GM12865 (cell line): ENCODE results near the gene MBOAT1.

Experiments
- DNase-seq: peaks from one replicate; pipeline ENCODE4 v3.0.0; 2010; ENCODE audit warnings: low read depth
- H3K4me3 ChIP-seq: 2 replicates; pipeline ENCODE4 v1.5.1; 2011; ENCODE audit warnings: mild to moderate bottlenecking, low read depth, low read length, control low read depth
- TF ChIP-seq, protein P1 (sequence below): IDR thresholded peaks from 2 replicates; pipeline ENCODE4 v1.5.1; 2011; ENCODE audit warnings: low read length, control low read depth, low read depth, inconsistent platforms; ENCODE audit not compliant: insufficient read depth; ENCODE audit errors: missing control alignments

MBOAT1 gene

GRCh38 chr6:20197251-20197650, 15.0 kb downstream of the MBOAT1 start:
- no peak overlapping the region for H3K4me3 ChIP-seq
- TF ChIP-seq, protein P1, sequence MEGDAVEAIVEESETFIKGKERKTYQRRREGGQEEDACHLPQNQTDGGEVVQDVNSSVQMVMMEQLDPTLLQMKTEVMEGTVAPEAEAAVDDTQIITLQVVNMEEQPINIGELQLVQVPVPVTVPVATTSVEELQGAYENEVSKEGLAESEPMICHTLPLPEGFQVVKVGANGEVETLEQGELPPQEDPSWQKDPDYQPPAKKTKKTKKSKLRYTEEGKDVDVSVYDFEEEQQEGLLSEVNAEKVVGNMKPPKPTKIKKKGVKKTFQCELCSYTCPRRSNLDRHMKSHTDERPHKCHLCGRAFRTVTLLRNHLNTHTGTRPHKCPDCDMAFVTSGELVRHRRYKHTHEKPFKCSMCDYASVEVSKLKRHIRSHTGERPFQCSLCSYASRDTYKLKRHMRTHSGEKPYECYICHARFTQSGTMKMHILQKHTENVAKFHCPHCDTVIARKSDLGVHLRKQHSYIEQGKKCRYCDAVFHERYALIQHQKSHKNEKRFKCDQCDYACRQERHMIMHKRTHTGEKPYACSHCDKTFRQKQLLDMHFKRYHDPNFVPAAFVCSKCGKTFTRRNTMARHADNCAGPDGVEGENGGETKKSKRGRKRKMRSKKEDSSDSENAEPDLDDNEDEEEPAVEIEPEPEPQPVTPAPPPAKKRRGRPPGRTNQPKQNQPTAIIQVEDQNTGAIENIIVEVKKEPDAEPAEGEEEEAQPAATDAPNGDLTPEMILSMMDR = no peak
- no peak for DNase-seq

- H3K4me3 ChIP-seq = no peak overlapping the region
- TF ChIP-seq, protein P1 = no peak
- no peak for DNase-seq
These were observed 19.6 kb downstream of the MBOAT1 start for GRCh38 chr6:20192625-20193024.

- TF ChIP-seq, protein P1 = no peak
- no peak for DNase-seq
- no peak overlapping the region for H3K4me3 ChIP-seq
These were observed 20.3 kb downstream of the MBOAT1 start for GRCh38 chr6:20191992-20192391.

GRCh38 chr6:20188630-20189075, 23.6 kb downstream of the MBOAT1 start:
- TF ChIP-seq, protein P1 = no peak
- no peak for DNase-seq
- H3K4me3 ChIP-seq = no peak overlapping the region

- TF ChIP-seq, protein P1 = no peak
- no peak overlapping the region for H3K4me3 ChIP-seq
- DNase-seq = no peak
These were observed 25.3 kb downstream of the MBOAT1 start for GRCh38 chr6:20186981-20187380.

DNA sequence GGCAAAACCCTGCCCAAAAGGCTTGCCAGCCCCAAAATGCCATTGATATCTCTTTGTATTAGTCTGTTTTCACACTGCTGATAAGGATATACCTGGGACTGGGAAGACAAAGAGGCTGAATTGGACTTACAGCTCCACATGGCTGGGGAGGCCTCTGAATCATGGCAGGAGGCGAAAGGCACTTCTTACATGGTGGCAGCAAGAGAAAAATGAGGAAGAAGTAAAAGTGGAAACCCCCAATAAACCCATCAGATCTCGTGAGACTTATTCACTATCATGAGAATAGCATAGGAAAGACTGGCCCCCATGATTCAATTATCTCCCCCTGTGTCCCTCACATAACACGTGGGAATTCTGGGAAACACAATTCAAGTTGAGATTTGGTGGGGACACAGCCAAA, 28.6 kb downstream of the MBOAT1 start:
- no peak overlapping the region for H3K4me3 ChIP-seq
- DNase-seq = no peak
- TF ChIP-seq, protein P1 = no peak

DNA sequence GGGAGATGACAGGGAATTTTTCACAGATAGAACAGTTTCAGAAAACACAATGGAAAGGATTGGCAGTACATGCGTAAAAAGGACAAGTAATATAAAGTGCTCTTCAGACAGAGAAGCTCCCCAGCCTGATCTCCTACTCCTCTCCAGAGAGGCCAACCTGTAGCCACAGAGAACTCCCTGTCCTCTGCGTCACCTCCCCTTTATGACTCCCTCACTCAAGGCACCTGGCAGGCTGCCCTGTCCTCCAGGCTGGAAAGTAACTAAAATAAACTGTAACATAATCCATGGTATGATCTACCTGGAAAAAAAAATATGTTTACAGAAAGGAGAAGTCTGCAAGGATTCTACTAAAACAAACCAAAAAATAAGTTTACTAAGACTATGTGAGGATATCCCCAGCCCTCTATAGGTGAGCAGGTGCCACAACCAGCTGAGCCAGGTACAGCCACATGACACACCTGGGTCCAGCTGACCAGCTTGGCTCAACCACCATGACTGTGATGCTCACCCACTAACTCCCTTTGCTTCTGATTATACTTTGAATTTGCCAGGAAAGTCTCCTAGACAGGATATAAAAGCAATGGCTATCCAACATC, 29.2 kb downstream of the MBOAT1 start:
- H3K4me3 ChIP-seq = no peak overlapping the region
- no peak for DNase-seq
- TF ChIP-seq, protein P1 = no peak
